ENCODE measurements around the gene EFL1.

- TF ChIP-seq WRNIP1 (IDR thresholded peaks at IDR 0.05; ENCODE audit: borderline replicate concordance, low read depth, low read length), result no peak
- TF ChIP-seq ZNF592 (IDR thresholded peaks at IDR 0.05), result no peak
- no peak for TF ChIP-seq CTCF (IDR thresholded peaks at IDR 0.05 in 2 of 3, conservative IDR thresholded peaks at IDR 0.05 in 1 of 3; ENCODE audit: control insufficient read depth in 2 of 3, extremely low read depth in 1 of 3, insufficient read depth in 1 of 3, low read depth in 3 of 3, low read length in 3 of 3)
- no peak for TF ChIP-seq NFYB (IDR thresholded peaks at IDR 0.05; ENCODE audit: insufficient read depth, low read depth, low read length)
- no peak for TF ChIP-seq TAF1 (IDR thresholded peaks at IDR 0.05; ENCODE audit: borderline replicate concordance, low read depth, low read length)
Measured at GRCh38 chr15:82136120-82136519, 126.4 kb downstream of the EFL1 start.

Measured in GM12878 (cell line).